CD4-positive, alpha-beta T cell treated with Interleukin-2 at 100 ng/mL for 4 hours (primary cell): ENCODE data around the gene TIAM1.

Experiments used
- DNase-seq: peaks from one replicate; pipeline ENCODE4 v3.0.0-alpha.2; 2020; ENCODE audit warnings: low spot score

Gene TIAM1

GRCh38 chr21:31078216-31078615 lies 265.8 kb downstream of the TIAM1 start:
- DNase-seq: no peak

GRCh38 chr21:31075848-31076247 lies 268.2 kb downstream of the TIAM1 start:
- DNase-seq: no peak

- no peak for DNase-seq
These were observed 271.5 kb downstream of the TIAM1 start for GRCh38 chr21:31072533-31072932.
